ENCODE data around the gene LHFPL3.

GRCh38 chr7:104890216-104890615 is 561.8 kb downstream of the LHFPL3 start:
- TF ChIP-seq SUZ12 (IDR thresholded peaks at IDR 0.05): no peak
- TF ChIP-seq BHLHE40 (IDR thresholded peaks at IDR 0.05; ENCODE audit: borderline replicate concordance): no peak
- TF ChIP-seq ZNF384 (IDR thresholded peaks at IDR 0.05): no peak
- no peak for TF ChIP-seq NFRKB (IDR thresholded peaks at IDR 0.05)
- no peak for TF ChIP-seq FOXA1 (IDR thresholded peaks at IDR 0.05)
- TF ChIP-seq CTBP1 (IDR thresholded peaks at IDR 0.05; ENCODE audit: borderline replicate concordance): no peak
- TF ChIP-seq SP1 (IDR thresholded peaks at IDR 0.05): no peak

Measured in HEK293T (cell line).